ENCODE measurements around the gene CD46.
A peak's percentile ranks its signal among the peaks of the same experiment; 100 is the strongest.

DNA sequence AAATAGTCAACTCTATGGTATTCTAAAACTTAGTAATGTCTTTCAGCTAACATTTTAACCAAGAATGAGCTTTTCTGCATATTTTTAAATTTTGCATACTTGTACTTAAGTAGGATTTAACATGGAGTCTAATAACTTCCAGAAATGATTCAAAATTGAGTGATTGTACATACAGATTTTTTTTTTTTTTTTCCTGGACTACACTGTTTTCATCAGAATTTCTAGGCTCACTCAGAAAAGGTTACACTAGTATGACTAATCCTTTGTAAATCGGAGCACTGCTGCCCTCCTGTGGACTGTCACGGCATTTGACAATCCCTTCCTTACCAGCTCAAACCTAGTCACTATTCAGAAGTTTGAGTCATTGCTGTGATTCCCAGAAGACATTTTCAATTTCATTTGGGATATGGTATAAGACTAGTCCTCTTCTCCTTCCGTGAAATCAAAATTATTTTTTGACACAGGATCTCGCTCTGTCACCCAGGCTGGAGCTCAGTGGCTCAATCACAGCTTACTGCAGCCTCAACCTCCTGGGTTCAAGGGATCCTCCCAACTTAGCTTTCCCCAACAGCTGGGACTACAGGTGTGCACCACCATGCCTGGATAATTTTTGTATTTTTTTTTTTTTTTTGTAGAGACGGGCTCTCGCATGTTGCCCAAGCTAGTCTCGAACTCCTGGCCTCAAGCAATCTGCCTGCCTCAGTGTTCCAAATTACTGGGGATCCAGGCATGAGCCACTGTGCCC lies 45.5 kb downstream of the CD46 start:
- TF ChIP-seq, protein P1, sequence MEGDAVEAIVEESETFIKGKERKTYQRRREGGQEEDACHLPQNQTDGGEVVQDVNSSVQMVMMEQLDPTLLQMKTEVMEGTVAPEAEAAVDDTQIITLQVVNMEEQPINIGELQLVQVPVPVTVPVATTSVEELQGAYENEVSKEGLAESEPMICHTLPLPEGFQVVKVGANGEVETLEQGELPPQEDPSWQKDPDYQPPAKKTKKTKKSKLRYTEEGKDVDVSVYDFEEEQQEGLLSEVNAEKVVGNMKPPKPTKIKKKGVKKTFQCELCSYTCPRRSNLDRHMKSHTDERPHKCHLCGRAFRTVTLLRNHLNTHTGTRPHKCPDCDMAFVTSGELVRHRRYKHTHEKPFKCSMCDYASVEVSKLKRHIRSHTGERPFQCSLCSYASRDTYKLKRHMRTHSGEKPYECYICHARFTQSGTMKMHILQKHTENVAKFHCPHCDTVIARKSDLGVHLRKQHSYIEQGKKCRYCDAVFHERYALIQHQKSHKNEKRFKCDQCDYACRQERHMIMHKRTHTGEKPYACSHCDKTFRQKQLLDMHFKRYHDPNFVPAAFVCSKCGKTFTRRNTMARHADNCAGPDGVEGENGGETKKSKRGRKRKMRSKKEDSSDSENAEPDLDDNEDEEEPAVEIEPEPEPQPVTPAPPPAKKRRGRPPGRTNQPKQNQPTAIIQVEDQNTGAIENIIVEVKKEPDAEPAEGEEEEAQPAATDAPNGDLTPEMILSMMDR (IDR thresholded peaks at IDR 0.05; ENCODE audit: poor library complexity, severe bottlenecking) = peak; percentile 81
- TF ChIP-seq POLR2AphosphoS5 (IDR thresholded peaks at IDR 0.05) (no peak), EP300 (conservative IDR thresholded peaks at IDR 0.05; ENCODE audit: poor library complexity, severe bottlenecking) (no peak), EZH2 (IDR thresholded peaks at IDR 0.05; ENCODE audit: borderline replicate concordance, insufficient read depth, low read length, poor library complexity, severe bottlenecking) (no peak), SMC3 (conservative IDR thresholded peaks at IDR 0.05; ENCODE audit: poor library complexity) (peak; percentile 74)

All from neural cell (in vitro differentiated cells).